Thyroid gland (tissue), 4 donors: ENCODE measurements around the gene PAQR8.

Experiments used
- CTCF ChIP-seq, 6 experiments: fragments of 200-600 bp in 3 of 6; fragments of 450-650 bp in 3 of 6; sonication (generic) in 3 of 6; IDR thresholded peaks; one replicate each; pipeline ENCODE4 v1.5.1; 2016 to 2019; ENCODE audit warnings: antibody characterized with exemption in 6 of 6, mild to moderate bottlenecking in 2 of 6, inconsistent platforms in 1 of 6, moderate library complexity in 1 of 6
- POLR2A ChIP-seq, 2 donors: fragments of 450-650 bp; IDR thresholded peaks; one replicate each; pipeline ENCODE4 v1.6.1; 2017; ENCODE audit warnings: antibody characterized with exemption in 2 of 2, mild to moderate bottlenecking in 2 of 2, moderate library complexity in 1 of 2

- TF ChIP-seq CTCF (IDR thresholded peaks at IDR 0.05) (no peak), POLR2A (IDR thresholded peaks at IDR 0.05) (no peak)
These were observed 24.9 kb upstream of the PAQR8 start for GRCh38 chr6:52336919-52337561.
